M059J (cell line): ENCODE results near the gene UPF1. TPM values are rescaled to one million over a fixed set of nuclear protein-coding genes. Genes with fewer than 3 reads are reported as not detected.

ENCODE experiments used
- DNase-seq: peaks from one replicate; pipeline ENCODE4 v3.0.0-alpha.2; 2012; ENCODE audit warnings: low read depth
- total RNA-seq: library from RNA; depleted of rRNA; stranded (reverse); fragments of >200 nt; shearing (Covaris generic); gene quantifications from 2 replicates; pipeline ENCODE4 v1.2.3, GENCODE V29; 2014

The UPF1 gene
- total RNA-seq, 1 experiment from 2014 or later, result 131 TPM

- no peak for DNase-seq
Observed at GRCh38 chr19:18857223-18857622, 25.5 kb downstream of the UPF1 start.

GRCh38 chr19:18858906-18859646 lies 27.3 kb downstream of the UPF1 start:
- DNase-seq, result no peak

GRCh38 chr19:18859676-18860301 lies 28.0 kb downstream of the UPF1 start:
- DNase-seq, result no peak

GRCh38 chr19:18860302-18860700 lies 28.5 kb downstream of the UPF1 start:
- DNase-seq, result no peak

- DNase-seq, result no peak
Observed at GRCh38 chr19:18860725-18861124, 29.0 kb downstream of the UPF1 start.

GRCh38 chr19:18861235-18861634 lies 29.5 kb downstream of the UPF1 start:
- DNase-seq, result no peak

- no peak for DNase-seq
Observed at GRCh38 chr19:18861917-18862316, 30.2 kb downstream of the UPF1 start.

GRCh38 chr19:18862976-18863842 lies 31.4 kb downstream of the UPF1 start:
- DNase-seq, result no peak

GRCh38 chr19:18863843-18864362 lies 32.1 kb downstream of the UPF1 start:
- no peak for DNase-seq

GRCh38 chr19:18865106-18865972 lies 33.6 kb downstream of the UPF1 start:
- DNase-seq, result no peak

GRCh38 chr19:18865973-18866799 lies 34.4 kb downstream of the UPF1 start:
- no peak for DNase-seq

- DNase-seq, result no peak
Observed at GRCh38 chr19:18866800-18867123, 35.0 kb downstream of the UPF1 start.

GRCh38 chr19:18867199-18867598 lies 35.4 kb downstream of the UPF1 start:
- DNase-seq, result no peak

- no peak for DNase-seq
Observed at GRCh38 chr19:18867751-18868150, 36.0 kb downstream of the UPF1 start.

GRCh38 chr19:18868380-18869022 lies 36.7 kb downstream of the UPF1 start:
- DNase-seq, result no peak

- DNase-seq, result no peak
Observed at GRCh38 chr19:18869023-18869618, 37.4 kb downstream of the UPF1 start.

GRCh38 chr19:18869781-18870530 lies 38.2 kb downstream of the UPF1 start:
- DNase-seq, result no peak

- DNase-seq, result no peak
Observed at GRCh38 chr19:18870531-18871172, 38.9 kb downstream of the UPF1 start.
